Measurements from ENCODE around the gene HIC1.
A peak's percentile ranks its signal among the peaks of the same experiment; 100 is the strongest.

HIC1 gene

GRCh38 chr17:2017274-2017941 lies 37.5 kb upstream of the HIC1 start:
- Histone ChIP-seq H3K9me3 (ENCODE audit: control insufficient read depth in 2 of 2, low read length in 2 of 2) (no peaks in the 10 kb centered on the region), H3K27me3 (ENCODE audit: control insufficient read depth in 1 of 2, insufficient read depth in 2 of 2, low read length in 2 of 2) (peaks cover 11 to 18% of the 10 kb centered on the region in 2 donors), H3K27ac (ENCODE audit: low read length) (no peak overlapping the region), H3K9ac (ENCODE audit: low read length in 2 of 2) (no peak overlapping the region), H3K4me3 (ENCODE audit: low read length in 2 of 2) (no peak overlapping the region), H3K4me1 (ENCODE audit: control insufficient read depth, insufficient read depth, low read length) (no peaks in the 10 kb centered on the region), H3K36me3 (ENCODE audit: control insufficient read depth in 2 of 2, insufficient read depth in 2 of 2, low read length in 2 of 2) (no peaks in the 10 kb centered on the region)

GRCh38 chr17:2018716-2019510 lies 36.0 kb upstream of the HIC1 start:
- peaks cover 8% of the 10 kb centered on the region for H3K4me1 ChIP-seq (ENCODE audit: control insufficient read depth, insufficient read depth, low read length)
- peaks cover 19 to 25% of the 10 kb centered on the region in 2 donors for H3K27me3 ChIP-seq (ENCODE audit: control insufficient read depth in 1 of 2, insufficient read depth in 2 of 2, low read length in 2 of 2)
- H3K9ac ChIP-seq (ENCODE audit: low read length in 2 of 2) = no peak overlapping the region

GRCh38 chr17:2019723-2020122 lies 35.2 kb upstream of the HIC1 start:
- Histone ChIP-seq H3K9me3 (ENCODE audit: control insufficient read depth in 2 of 2, low read length in 2 of 2) (no peaks in the 10 kb centered on the region), H3K27ac (ENCODE audit: low read length) (no peak overlapping the region), H3K27me3 (ENCODE audit: control insufficient read depth in 1 of 2, insufficient read depth in 2 of 2, low read length in 2 of 2) (peaks cover 28% of the 10 kb centered on the region in 2 donors), H3K4me3 (ENCODE audit: low read length in 2 of 2) (no peak overlapping the region), H3K4me1 (ENCODE audit: control insufficient read depth, insufficient read depth, low read length) (peaks cover 16% of the 10 kb centered on the region), H3K36me3 (ENCODE audit: control insufficient read depth in 2 of 2, insufficient read depth in 2 of 2, low read length in 2 of 2) (no peaks in the 10 kb centered on the region), H3K9ac (ENCODE audit: low read length in 2 of 2) (no peak overlapping the region)

More at GRCh38 chr17:2018716-2019510, 36.0 kb upstream of the HIC1 start:
- Histone ChIP-seq H3K27ac (ENCODE audit: low read length) (no peak overlapping the region), H3K36me3 (ENCODE audit: control insufficient read depth in 2 of 2, insufficient read depth in 2 of 2, low read length in 2 of 2) (no peaks in the 10 kb centered on the region), H3K9me3 (ENCODE audit: control insufficient read depth in 2 of 2, low read length in 2 of 2) (no peaks in the 10 kb centered on the region), H3K4me3 (ENCODE audit: low read length in 2 of 2) (no peak overlapping the region)

- no peak overlapping the region for H3K27ac ChIP-seq (ENCODE audit: low read length)
- no peak overlapping the region for H3K9ac ChIP-seq (ENCODE audit: low read length in 2 of 2)
- no peak overlapping the region for H3K4me3 ChIP-seq (ENCODE audit: low read length in 2 of 2)
Measured at GRCh38 chr17:2020721-2021120, 34.2 kb upstream of the HIC1 start.

DNA sequence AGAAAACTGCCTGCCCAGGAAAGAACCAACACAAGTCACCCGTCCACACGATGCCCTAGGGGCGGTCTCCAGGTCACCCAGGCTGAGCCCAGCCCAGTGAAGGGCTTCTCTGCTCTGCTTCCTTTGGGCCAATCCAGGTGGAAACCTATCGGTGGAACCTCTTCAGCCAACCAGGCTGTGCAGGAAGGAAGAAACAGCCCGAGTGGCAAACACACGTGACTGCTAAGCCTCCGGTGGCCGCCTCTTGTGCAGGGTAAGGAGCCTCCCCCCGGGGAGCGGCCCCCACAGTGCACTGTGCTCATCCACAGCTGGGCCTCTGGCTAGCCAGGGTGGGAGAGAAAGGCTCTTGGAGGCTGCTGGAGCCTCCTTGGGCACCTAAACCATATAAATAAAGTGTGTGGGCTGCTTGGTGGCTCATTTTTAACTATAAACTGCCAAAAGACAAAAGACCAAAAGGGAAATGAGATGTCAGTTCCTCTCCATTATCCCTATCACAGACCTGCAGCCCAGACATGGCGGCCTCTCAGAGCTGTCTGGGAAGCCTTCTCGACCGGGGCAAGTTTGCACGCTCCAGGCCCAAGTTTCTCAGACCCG lies 32.2 kb upstream of the HIC1 start:
- Histone ChIP-seq H3K27me3 (ENCODE audit: control insufficient read depth in 1 of 2, insufficient read depth in 2 of 2, low read length in 2 of 2) (peaks cover 28 to 44% of the 10 kb centered on the region in 2 donors), H3K27ac (ENCODE audit: low read length) (no peak overlapping the region), H3K9ac (ENCODE audit: low read length in 2 of 2) (no peak overlapping the region)

More at GRCh38 chr17:2020721-2021120, 34.2 kb upstream of the HIC1 start:
- Histone ChIP-seq H3K4me1 (ENCODE audit: control insufficient read depth, insufficient read depth, low read length) (peaks cover 26% of the 10 kb centered on the region), H3K27me3 (ENCODE audit: control insufficient read depth in 1 of 2, insufficient read depth in 2 of 2, low read length in 2 of 2) (peaks cover 28 to 34% of the 10 kb centered on the region in 2 donors), H3K9me3 (ENCODE audit: control insufficient read depth in 2 of 2, low read length in 2 of 2) (no peaks in the 10 kb centered on the region), H3K36me3 (ENCODE audit: control insufficient read depth in 2 of 2, insufficient read depth in 2 of 2, low read length in 2 of 2) (no peaks in the 10 kb centered on the region)

DNA sequence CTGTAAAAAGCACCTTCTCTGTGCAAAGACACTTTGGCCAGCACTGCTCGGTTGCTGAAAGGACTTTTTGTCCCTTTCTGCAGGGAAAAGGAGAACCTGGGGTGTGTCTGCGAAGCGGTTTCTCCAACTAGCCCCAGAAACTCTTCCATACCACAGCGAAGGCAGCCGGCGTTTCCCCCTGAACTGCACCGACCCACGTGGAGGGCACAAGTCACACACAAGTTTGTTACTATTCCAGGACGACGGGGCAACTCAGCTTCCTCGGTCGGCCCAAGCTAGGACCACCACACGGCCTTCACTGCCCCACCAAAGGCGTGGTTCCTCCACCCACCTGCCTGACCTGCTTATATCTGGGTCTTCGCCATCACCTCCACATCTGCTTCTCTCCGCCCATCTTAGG lies 31.6 kb upstream of the HIC1 start:
- peaks cover 28 to 45% of the 10 kb centered on the region in 2 donors for H3K27me3 ChIP-seq (ENCODE audit: control insufficient read depth in 1 of 2, insufficient read depth in 2 of 2, low read length in 2 of 2)
- no peak overlapping the region for H3K27ac ChIP-seq (ENCODE audit: low read length)
- H3K9me3 ChIP-seq (ENCODE audit: control insufficient read depth in 2 of 2, low read length in 2 of 2) = no peaks in the 10 kb centered on the region
- peaks cover 32% of the 10 kb centered on the region for H3K4me1 ChIP-seq (ENCODE audit: control insufficient read depth, insufficient read depth, low read length)
- no peaks in the 10 kb centered on the region for H3K36me3 ChIP-seq (ENCODE audit: control insufficient read depth in 2 of 2, insufficient read depth in 2 of 2, low read length in 2 of 2)
- H3K4me3 ChIP-seq (ENCODE audit: low read length in 2 of 2) = no peak overlapping the region
- H3K9ac ChIP-seq (ENCODE audit: low read length in 2 of 2) = no peak overlapping the region

More for the DNA sequence above, 32.2 kb upstream of the HIC1 start:
- H3K4me1 ChIP-seq (ENCODE audit: control insufficient read depth, insufficient read depth, low read length) = peaks cover 32% of the 10 kb centered on the region
- no peaks in the 10 kb centered on the region for H3K9me3 ChIP-seq (ENCODE audit: control insufficient read depth in 2 of 2, low read length in 2 of 2)
- no peak overlapping the region for H3K4me3 ChIP-seq (ENCODE audit: low read length in 2 of 2)
- H3K36me3 ChIP-seq (ENCODE audit: control insufficient read depth in 2 of 2, insufficient read depth in 2 of 2, low read length in 2 of 2) = no peaks in the 10 kb centered on the region

DNA sequence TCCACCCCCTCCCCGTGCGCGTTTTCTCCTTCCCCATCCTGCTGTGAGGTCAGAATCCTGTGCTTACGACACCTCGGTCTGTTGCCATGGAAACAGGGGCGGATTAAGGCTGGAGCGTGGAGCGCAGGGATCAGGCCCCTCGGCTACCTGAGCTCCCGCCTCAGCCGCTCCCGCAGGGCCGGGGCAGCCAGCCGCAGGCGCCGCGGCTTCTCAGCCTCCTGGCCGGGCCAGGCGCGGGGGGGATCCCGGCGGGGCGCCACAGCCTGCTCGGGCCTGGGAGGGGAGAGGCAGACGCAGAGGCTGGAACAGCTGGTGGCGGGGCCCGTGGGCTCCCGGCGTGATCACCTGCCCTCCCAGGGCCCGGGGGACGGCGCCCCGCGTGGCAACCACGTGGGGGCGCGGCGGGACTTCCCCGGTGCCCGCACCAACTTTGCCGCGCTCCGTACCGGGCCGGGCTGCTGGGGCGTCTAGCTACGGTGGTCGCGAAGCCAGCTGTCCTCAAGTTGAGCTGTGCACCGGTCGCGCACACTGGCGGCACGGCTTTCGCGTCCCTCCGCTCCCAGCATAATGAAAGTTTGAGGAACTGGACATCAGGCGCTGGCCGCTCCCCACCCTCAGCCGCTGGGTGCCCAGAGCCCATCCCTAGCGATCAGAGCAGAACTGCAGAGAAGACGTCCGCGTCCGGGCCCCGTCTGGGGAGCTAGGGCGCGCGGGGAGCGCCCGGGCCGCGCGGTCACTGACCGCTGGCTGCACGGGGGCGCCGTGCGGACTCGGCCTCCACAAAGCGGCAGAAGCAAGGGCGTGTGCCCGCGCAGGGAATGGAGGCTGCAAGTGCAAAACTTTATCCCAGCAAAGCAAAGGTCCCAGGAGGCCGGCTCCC lies 31.0 kb upstream of the HIC1 start:
- peaks cover 32% of the 10 kb centered on the region for H3K4me1 ChIP-seq (ENCODE audit: control insufficient read depth, insufficient read depth, low read length)
- no peaks in the 10 kb centered on the region for H3K36me3 ChIP-seq (ENCODE audit: control insufficient read depth in 2 of 2, insufficient read depth in 2 of 2, low read length in 2 of 2)
- H3K27ac ChIP-seq (ENCODE audit: low read length) = no peak overlapping the region
- no peaks in the 10 kb centered on the region for H3K9me3 ChIP-seq (ENCODE audit: control insufficient read depth in 2 of 2, low read length in 2 of 2)
- H3K9ac ChIP-seq (ENCODE audit: low read length in 2 of 2) = no peak overlapping the region
- peaks cover 32 to 45% of the 10 kb centered on the region in 2 donors for H3K27me3 ChIP-seq (ENCODE audit: control insufficient read depth in 1 of 2, insufficient read depth in 2 of 2, low read length in 2 of 2)
- H3K4me3 ChIP-seq (ENCODE audit: low read length in 2 of 2) = peak overlapping the region; percentile 53 to 68

- Histone ChIP-seq H3K27ac (ENCODE audit: low read length) (no peak overlapping the region), H3K4me3 (ENCODE audit: low read length in 2 of 2) (peak overlapping the region; percentile 53 to 68), H3K27me3 (ENCODE audit: control insufficient read depth in 1 of 2, insufficient read depth in 2 of 2, low read length in 2 of 2) (peaks cover 36 to 51% of the 10 kb centered on the region in 2 donors), H3K36me3 (ENCODE audit: control insufficient read depth in 2 of 2, insufficient read depth in 2 of 2, low read length in 2 of 2) (no peaks in the 10 kb centered on the region), H3K9ac (ENCODE audit: low read length in 2 of 2) (no peak overlapping the region), H3K4me1 (ENCODE audit: control insufficient read depth, insufficient read depth, low read length) (peaks cover 34% of the 10 kb centered on the region), H3K9me3 (ENCODE audit: control insufficient read depth in 2 of 2, low read length in 2 of 2) (no peaks in the 10 kb centered on the region)
Measured at GRCh38 chr17:2024572-2025219, 30.2 kb upstream of the HIC1 start.

- peaks cover 37% of the 10 kb centered on the region for H3K4me1 ChIP-seq (ENCODE audit: control insufficient read depth, insufficient read depth, low read length)
- no peak within 1 kb of the TSS for H3K27ac ChIP-seq (ENCODE audit: low read length)
- no peak within 1 kb of the TSS for H3K9ac ChIP-seq (ENCODE audit: low read length in 2 of 2)
- peaks cover 36 to 51% of the 10 kb centered on the region in 2 donors for H3K27me3 ChIP-seq (ENCODE audit: control insufficient read depth in 1 of 2, insufficient read depth in 2 of 2, low read length in 2 of 2)
- peak within 1 kb of the TSS; percentile 53 to 68 for H3K4me3 ChIP-seq (ENCODE audit: low read length in 2 of 2)
- no peaks in the 10 kb centered on the region for H3K36me3 ChIP-seq (ENCODE audit: control insufficient read depth in 2 of 2, insufficient read depth in 2 of 2, low read length in 2 of 2)
- H3K9me3 ChIP-seq (ENCODE audit: control insufficient read depth in 2 of 2, low read length in 2 of 2) = no peaks in the 10 kb centered on the region
Measured at GRCh38 chr17:2025220-2025621, 29.7 kb upstream of the HIC1 start, which contains the start of gene RTN4RL1. Gene RTN4RL1 (minus strand): TSS chr17:2025334. CDS start chr17:2024865, 469 bp downstream.
